HepG2 (cell line): ENCODE measurements around the gene ADGRG1. TPM values are rescaled to one million over a fixed set of nuclear protein-coding genes. Genes with fewer than 3 reads are reported as not detected.

ENCODE experiments used
- GABPA ChIP-seq, 2 experiments: IDR thresholded peaks; 2 replicates each; pipeline ENCODE4 v1.6.1; 2011 to 2016; ENCODE audit warnings: low read depth in 2 of 2, low read length in 1 of 2, missing biosample characterization in 1 of 2, missing genetic modification characterization in 1 of 2
- KLF15 ChIP-seq: sonication (generic); formaldehyde crosslinking; IDR thresholded peaks from 2 replicates; pipeline ENCODE4 v1.8.1; 2023; ENCODE audit warnings: borderline replicate concordance, mild to moderate bottlenecking, inconsistent platforms, missing genetic modification reagents, mixed read lengths
- TERF1 ChIP-seq: sonication (generic); formaldehyde crosslinking; IDR thresholded peaks from 2 replicates; pipeline ENCODE4 v1.8.0; 2022; ENCODE audit warnings: mild to moderate bottlenecking, missing genetic modification reagents, moderate library complexity
- TRIM24 ChIP-seq: sonication (generic); formaldehyde crosslinking; IDR thresholded peaks from 2 replicates; pipeline ENCODE4 v1.8.0; 2022; ENCODE audit warnings: mild to moderate bottlenecking, missing genetic modification reagents
- ZFP90 ChIP-seq: sonication (generic); formaldehyde crosslinking; IDR thresholded peaks from 2 replicates; pipeline ENCODE4 v1.8.0; 2022; ENCODE audit warnings: missing genetic modification reagents, mild to moderate bottlenecking, inconsistent platforms, borderline replicate concordance
- ZNF431 ChIP-seq: sonication (generic); formaldehyde crosslinking; IDR thresholded peaks from 2 replicates; pipeline ENCODE4 v1.9.0; 2022; ENCODE audit warnings: missing genetic modification reagents, low read depth, mild to moderate bottlenecking, borderline replicate concordance
- ZNF501 ChIP-seq: sonication (generic); formaldehyde crosslinking; IDR thresholded peaks from 2 replicates; pipeline ENCODE4 v1.5.1; 2020; ENCODE audit warnings: mild to moderate bottlenecking, moderate library complexity, missing genetic modification reagents
- ZNF550 ChIP-seq: sonication (generic); formaldehyde crosslinking; IDR thresholded peaks from 2 replicates; pipeline ENCODE4 v1.4.0; 2020; ENCODE audit warnings: mild to moderate bottlenecking, missing genetic modification reagents, borderline replicate concordance
- ZNF569 ChIP-seq: sonication (generic); formaldehyde crosslinking; IDR thresholded peaks from 2 replicates; pipeline ENCODE4 v1.5.0; 2020; ENCODE audit warnings: mild to moderate bottlenecking, missing genetic modification reagents, moderate library complexity, borderline replicate concordance
- ZNF609 ChIP-seq: sonication (generic); formaldehyde crosslinking; IDR thresholded peaks from 2 replicates; pipeline ENCODE4 v1.4.0; 2020; ENCODE audit warnings: mild to moderate bottlenecking, missing genetic modification reagents, borderline replicate concordance
- ZNF616 ChIP-seq: sonication (generic); formaldehyde crosslinking; IDR thresholded peaks from 2 replicates; pipeline ENCODE4 v1.5.0; 2020; ENCODE audit warnings: low read depth, mild to moderate bottlenecking, missing genetic modification reagents
- ZNF788 ChIP-seq: sonication (generic); formaldehyde crosslinking; IDR thresholded peaks from 2 replicates; pipeline ENCODE4 v1.5.0; 2020; ENCODE audit warnings: mild to moderate bottlenecking, missing genetic modification reagents, borderline replicate concordance
- ZNF839 ChIP-seq: sonication (generic); formaldehyde crosslinking; IDR thresholded peaks from 2 replicates; pipeline ENCODE4 v1.4.0; 2020; ENCODE audit warnings: missing genetic modification reagents, mild to moderate bottlenecking, borderline replicate concordance
- polyA plus RNA-seq, 8 experiments: library from polyadenylated mRNA; depleted of rRNA in 3 of 8; stranded (reverse) in 7 of 8; unstranded in 1 of 8; fragments of >200 nt; fragmentation: Illumina TruSeq in 4 of 8; extraction: Trizol in 4 of 8; gene quantifications; 2 replicates each; pipeline versions ENCODE4 v1.2.1 to v1.2.3, GENCODE V29; 2011 to 2016; ENCODE audit warnings: low read depth in 4 of 8, missing spikeins in 1 of 8, mixed read lengths in 1 of 8; ENCODE audit not compliant: insufficient read depth in 1 of 8
- total RNA-seq, 5 experiments: library from RNA; depleted of rRNA; stranded (reverse); fragments of >200 nt; fragmentation: Illumina TruSeq; extraction: Trizol; gene quantifications; 2 replicates each; pipeline ENCODE4 v1.2.3, GENCODE V29; 2016; ENCODE audit warnings: low read depth in 1 of 5
- TF ChIP-seq, protein P1 (sequence below): sonication (generic); formaldehyde crosslinking; IDR thresholded peaks from 2 replicates; pipeline ENCODE4 v1.8.0; 2022; ENCODE audit warnings: missing genetic modification reagents, mild to moderate bottlenecking, moderate library complexity, borderline replicate concordance

Gene ADGRG1
- total and polyA plus RNA-seq, 2 of the 13 experiments (the other 11 are each of a cell fraction or from before 2014, with no cell fraction given), result 2.7 to 5.9 TPM

- no peak for TF ChIP-seq ZNF609 (CRISPR knock-in tag)
- TF ChIP-seq GABPA (IDR thresholded peaks at IDR 0.05; ENCODE audit: low read depth, low read length), result no peak
- TF ChIP-seq GABPA (CRISPR knock-in tag; IDR thresholded peaks at IDR 0.05; ENCODE audit: low read depth), result peak; percentile 47; the same call in 1 of the 2 replicates
- TF ChIP-seq, protein P1, sequence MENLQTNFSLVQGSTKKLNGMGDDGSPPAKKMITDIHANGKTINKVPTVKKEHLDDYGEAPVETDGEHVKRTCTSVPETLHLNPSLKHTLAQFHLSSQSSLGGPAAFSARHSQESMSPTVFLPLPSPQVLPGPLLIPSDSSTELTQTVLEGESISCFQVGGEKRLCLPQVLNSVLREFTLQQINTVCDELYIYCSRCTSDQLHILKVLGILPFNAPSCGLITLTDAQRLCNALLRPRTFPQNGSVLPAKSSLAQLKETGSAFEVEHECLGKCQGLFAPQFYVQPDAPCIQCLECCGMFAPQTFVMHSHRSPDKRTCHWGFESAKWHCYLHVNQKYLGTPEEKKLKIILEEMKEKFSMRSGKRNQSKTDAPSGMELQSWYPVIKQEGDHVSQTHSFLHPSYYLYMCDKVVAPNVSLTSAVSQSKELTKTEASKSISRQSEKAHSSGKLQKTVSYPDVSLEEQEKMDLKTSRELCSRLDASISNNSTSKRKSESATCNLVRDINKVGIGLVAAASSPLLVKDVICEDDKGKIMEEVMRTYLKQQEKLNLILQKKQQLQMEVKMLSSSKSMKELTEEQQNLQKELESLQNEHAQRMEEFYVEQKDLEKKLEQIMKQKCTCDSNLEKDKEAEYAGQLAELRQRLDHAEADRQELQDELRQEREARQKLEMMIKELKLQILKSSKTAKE (CRISPR knock-in tag), result peak; percentile 53; the same call in 1 of the 2 replicates
- no peak for TF ChIP-seq ZFP90
- no peak for TF ChIP-seq KLF15
- TF ChIP-seq ZNF616, result no peak
- peak; percentile 47; the same call in 1 of the 2 replicates for TF ChIP-seq ZNF501 (CRISPR knock-in tag)
- TF ChIP-seq ZNF431 (CRISPR knock-in tag), result no peak
- TF ChIP-seq TRIM24 (CRISPR knock-in tag), result no peak
- TF ChIP-seq ZNF569, result no peak
- no peak for TF ChIP-seq ZNF839 (CRISPR knock-in tag)
- TF ChIP-seq ZNF788 (CRISPR knock-in tag), result no peak
- no peak for TF ChIP-seq TERF1
- 0 out of 2 replicates have a peak, but pooled peaks have one; percentile 39 for TF ChIP-seq ZNF550
Measured at GRCh38 chr16:57619606-57620334, 8.7 kb upstream of the ADGRG1 start (continued).
